22Rv1 (cell line): ENCODE measurements around the gene ELMOD3.

Experiments used
- CTCF ChIP-seq: fragments of 450-650 bp; IDR thresholded peaks from 2 replicates; pipeline ENCODE4 v1.5.1; 2017; ENCODE audit warnings: mild to moderate bottlenecking
- ZFX ChIP-seq: fragments of 450-650 bp; IDR thresholded peaks from 2 replicates; pipeline ENCODE4 v1.6.1; 2017; ENCODE audit warnings: antibody characterized with exemption, borderline replicate concordance

- TF ChIP-seq CTCF (no peak), ZFX (no peak)
These were observed 10.1 kb upstream of the ELMOD3 start for GRCh38 chr2:85344356-85344954.
